Stomach (tissue), 9 donors: ENCODE measurements around the gene KLHL40. TPM values are rescaled to one million over a fixed set of nuclear protein-coding genes. Genes with fewer than 3 reads are reported as not detected.

ENCODE experiments used
- DNase-seq, 2 donors: peaks; one replicate each; pipeline versions ENCODE4 v3.0.0 to v3.0.0-alpha.2; 2013 to 2019
- H3K27ac ChIP-seq, 5 donors: fragments of 200-600 bp in 4 of 5; sonication (generic) in 4 of 5; one replicate each; pipeline ENCODE4 v1.5.1; 2013 to 2019; ENCODE audit warnings: mild to moderate bottlenecking in 1 of 5, moderate library complexity in 1 of 5
- H3K27me3 ChIP-seq, 3 donors: fragments of 200-600 bp; sonication (generic); one replicate each; pipeline ENCODE4 v1.5.1; 2017 to 2019; ENCODE audit warnings: mixed run types in 1 of 3
- H3K36me3 ChIP-seq, 4 donors: fragments of 200-600 bp; sonication (generic); 1 replicate in 3 of 4; 2 replicates in 1 of 4; pipeline ENCODE4 v1.5.1; 2016 to 2019
- H3K4me1 ChIP-seq, 4 donors: fragments of 200-600 bp; sonication (generic); one replicate each; pipeline ENCODE4 v1.5.1; 2016 to 2019
- H3K4me3 ChIP-seq, 4 donors: fragments of 200-600 bp; sonication (generic) in 3 of 4; one replicate each; pipeline ENCODE4 v1.5.1; 2016 to 2019; ENCODE audit warnings: mild to moderate bottlenecking in 1 of 4
- H3K9me3 ChIP-seq, 4 donors: fragments of 200-600 bp; sonication (generic); one replicate each; pipeline ENCODE4 v1.5.1; 2016 to 2019
- CTCF ChIP-seq, 7 experiments: fragments of 450-650 bp in 4 of 7; fragments of 200-600 bp in 3 of 7; sonication (generic) in 3 of 7; IDR thresholded peaks; one replicate each; pipeline ENCODE4 v1.5.1; 2016 to 2019; ENCODE audit warnings: antibody characterized with exemption in 7 of 7, control low read depth in 2 of 7, mild to moderate bottlenecking in 1 of 7
- EP300 ChIP-seq: sonication (generic); formaldehyde crosslinking; IDR thresholded peaks from one replicate; pipeline ENCODE4 v1.6.1; 2017; ENCODE audit warnings: antibody characterized with exemption
- POLR2A ChIP-seq, 4 donors: fragments of 450-650 bp; IDR thresholded peaks; one replicate each; pipeline ENCODE4 v1.6.1; 2016; ENCODE audit warnings: antibody characterized with exemption in 4 of 4, control low read depth in 2 of 4, mild to moderate bottlenecking in 1 of 4, moderate library complexity in 1 of 4
- POLR2AphosphoS5 ChIP-seq, 3 donors: sonication (generic); formaldehyde crosslinking; IDR thresholded peaks; one replicate each; pipeline ENCODE4 v1.6.1; 2016; ENCODE audit warnings: antibody characterized with exemption in 3 of 3
- WGBS, 5 donors: extraction: QIAGEN DNeasy Blood & Tissue Kit in 3 of 5; methylation state at CpG; one replicate each; pipeline versions ENCODE4 v1.1.5 to v1.1.7; 2013 to 2018; 5-methylcytosine and 5-hydroxymethylcytosine counted together
- intact Hi-C: fragments of 100-400 bp; cut with DNase I; formaldehyde crosslinking; loops from one replicate; pipeline ENCODE4 v1.15.1; 2023; ENCODE audit warnings: low total_unique reads
- polyA plus RNA-seq, 3 donors: library from polyadenylated mRNA; stranded (reverse); fragments of 200-250 nt; gene quantifications; one replicate each; pipeline ENCODE4 v1.2.3, GENCODE V29; 2013
- total RNA-seq, 5 donors: library from RNA; depleted of rRNA; stranded (reverse); fragments of >200 nt; gene quantifications; one replicate each; pipeline versions ENCODE4 v1.1.0 to v1.2.3, GENCODE V29; 2014 to 2016
- donor health status: healthy with polysubstance abuse.
- donor health status: Bipolar disorder and iron deficiency.
- donor health status: healthy.

The KLHL40 gene
- total and polyA plus RNA-seq, 8 donors = 0.05 to 2.0 (median 0.18) TPM; not detected in 5

GRCh38 chr3:42707620-42708355, 22.5 kb downstream of the KLHL40 start:
- intact Hi-C loops = no loop called here
- Histone ChIP-seq H3K36me3 (no peaks in the 10 kb centered on the region), H3K4me1 (no peaks in the 10 kb centered on the region), H3K27me3 (peaks cover 0 to 7% (median 0%) of the 10 kb centered on the region in 3 donors), H3K4me3 (no peak overlapping the region), H3K27ac (no peak overlapping the region), H3K9me3 (no peaks in the 10 kb centered on the region)
- WGBS, 5 donors = 62 to 90% (median 67%) methylated on average over 4 to 8 of the region's 8 CpGs
- TF ChIP-seq POLR2A (IDR thresholded peaks at IDR 0.05) (no peak), EP300 (no peak), POLR2AphosphoS5 (IDR thresholded peaks at IDR 0.05) (no peak), CTCF (IDR thresholded peaks at IDR 0.05) (no peak)
- no peak for DNase-seq

- DNase-seq = no peak
- TF ChIP-seq POLR2A (IDR thresholded peaks at IDR 0.05) = no peak
- TF ChIP-seq EP300 = no peak
- TF ChIP-seq POLR2AphosphoS5 (IDR thresholded peaks at IDR 0.05) = no peak
- no peak for TF ChIP-seq CTCF (IDR thresholded peaks at IDR 0.05)
Observed at GRCh38 chr3:42708611-42709151, 23.3 kb downstream of the KLHL40 start.

GRCh38 chr3:42709621-42710020, 24.3 kb downstream of the KLHL40 start:
- no peak for DNase-seq
- no peak overlapping the region for H3K4me3 ChIP-seq
- no peaks in the 10 kb centered on the region for H3K9me3 ChIP-seq
- H3K4me1 ChIP-seq = no peaks in the 10 kb centered on the region
- intact Hi-C loops = no loop called here
- H3K27me3 ChIP-seq = no peaks in the 10 kb centered on the region
- no peaks in the 10 kb centered on the region for H3K36me3 ChIP-seq
- WGBS, 5 donors = 87 to 96% (median 95%) methylated on average over 9 to 10 of the region's 10 CpGs
- TF ChIP-seq CTCF (IDR thresholded peaks at IDR 0.05) (no peak), POLR2A (IDR thresholded peaks at IDR 0.05) (no peak), POLR2AphosphoS5 (IDR thresholded peaks at IDR 0.05) (no peak), EP300 (no peak)
- H3K27ac ChIP-seq = no peak overlapping the region

More at GRCh38 chr3:42708611-42709151, 23.3 kb downstream of the KLHL40 start:
- no peak overlapping the region for H3K4me3 ChIP-seq
- no peaks in the 10 kb centered on the region for H3K4me1 ChIP-seq
- intact Hi-C loops = no loop called here
- no peaks in the 10 kb centered on the region for H3K9me3 ChIP-seq
- H3K27ac ChIP-seq = no peak overlapping the region
- no peaks in the 10 kb centered on the region for H3K27me3 ChIP-seq
- WGBS, 5 donors = 83 to 95% (median 85%) methylated on average over 7 to 10 of the region's 10 CpGs
- no peaks in the 10 kb centered on the region for H3K36me3 ChIP-seq

- H3K27me3 ChIP-seq = no peaks in the 10 kb centered on the region
- H3K4me1 ChIP-seq = no peaks in the 10 kb centered on the region
- DNase-seq = no peak
- no peaks in the 10 kb centered on the region for H3K9me3 ChIP-seq
- H3K4me3 ChIP-seq = no peak overlapping the region
- intact Hi-C loops = no loop called here
- TF ChIP-seq EP300 (no peak), CTCF (IDR thresholded peaks at IDR 0.05) (no peak), POLR2A (IDR thresholded peaks at IDR 0.05) (no peak), POLR2AphosphoS5 (IDR thresholded peaks at IDR 0.05) (no peak)
- WGBS, 5 donors = 70 to 85% (median 75%) methylated on average over 7 of the region's 7 CpGs
- no peak overlapping the region for H3K27ac ChIP-seq
- H3K36me3 ChIP-seq = no peaks in the 10 kb centered on the region
Observed at GRCh38 chr3:42710323-42711021, 25.1 kb downstream of the KLHL40 start.
